HUES48 (cell line): ENCODE data around the gene ZNF888.
"Not testable (repeated sequence)": the region's sequence is repeated elsewhere in the genome, so short reads cannot be mapped to it uniquely, and the experiment has no call there.

Experiments used
- H3K27ac ChIP-seq: one replicate; pipeline ENCODE4 v1.7.0; 2013; ENCODE audit warnings: low read depth, low read length, inconsistent platforms
- H3K27me3 ChIP-seq: 2 replicates; pipeline ENCODE4 v1.6.1; 2013; ENCODE audit warnings: mild to moderate bottlenecking, low read length; ENCODE audit not compliant: control insufficient read depth, insufficient read depth
- H3K36me3 ChIP-seq: 2 replicates; pipeline ENCODE4 v1.6.1; 2013; ENCODE audit warnings: low read length; ENCODE audit not compliant: control insufficient read depth, insufficient read depth
- H3K4me1 ChIP-seq: 2 replicates; pipeline ENCODE4 v1.6.1; 2013; ENCODE audit warnings: mild to moderate bottlenecking, low read length; ENCODE audit not compliant: control insufficient read depth, insufficient read depth
- H3K4me3 ChIP-seq: 2 replicates; pipeline ENCODE4 v1.5.1; 2013; ENCODE audit warnings: mild to moderate bottlenecking, low read depth, low read length
- H3K9ac ChIP-seq: 2 replicates; pipeline ENCODE4 v1.6.1; 2013; ENCODE audit warnings: mild to moderate bottlenecking, low read depth, low read length, moderate library complexity
- H3K9me3 ChIP-seq: 2 replicates; pipeline ENCODE4 v1.6.1; 2013; ENCODE audit warnings: low read length; ENCODE audit not compliant: control insufficient read depth, insufficient read depth

The ZNF888 gene

DNA sequence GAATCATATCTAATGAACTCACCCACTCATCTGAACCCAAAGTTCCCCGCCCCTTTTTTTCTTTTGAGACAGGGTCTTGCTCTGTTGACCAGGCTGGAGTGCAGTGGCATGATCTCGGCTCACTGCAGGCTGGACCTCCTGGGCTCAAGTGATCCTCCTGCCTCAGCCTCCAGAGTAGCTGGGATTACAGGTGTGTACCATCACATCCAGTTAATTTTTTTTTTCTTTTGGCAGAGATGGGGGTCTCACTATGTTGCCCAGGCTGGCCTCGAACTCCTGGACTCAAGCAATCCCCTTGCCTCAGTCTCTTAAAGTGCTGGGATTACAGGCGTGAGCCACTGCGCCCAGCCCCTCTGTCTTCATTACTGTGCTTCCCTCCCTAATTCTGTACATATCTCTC lies 17.7 kb upstream of the ZNF888 start:
- Histone ChIP-seq H3K36me3 (peaks cover 12% of the 10 kb centered on the region), H3K4me1 (peaks cover 20% of the 10 kb centered on the region)
- H3K9me3 ChIP-seq, H3K27me3 ChIP-seq, H3K27ac ChIP-seq, H3K4me3 ChIP-seq, H3K9ac ChIP-seq: not testable (repeated sequence)

DNA sequence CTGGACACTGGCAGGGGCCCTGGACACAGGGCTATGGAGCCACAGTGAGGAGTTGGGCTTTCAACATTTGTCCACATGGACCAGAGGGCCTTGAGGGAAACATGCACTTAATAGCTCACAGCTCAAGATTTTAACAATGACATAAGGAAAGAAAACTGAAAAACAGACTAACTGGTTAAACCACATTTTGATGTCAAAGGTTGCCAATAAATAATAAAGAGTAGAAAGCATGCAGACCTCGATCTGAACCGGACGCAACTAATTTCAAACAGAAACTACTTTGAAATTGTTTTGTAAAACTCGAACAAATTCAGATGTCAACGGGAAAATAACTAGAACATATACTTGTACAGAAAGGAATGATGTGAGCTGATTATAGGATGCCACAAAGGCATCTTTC lies 15.5 kb upstream of the ZNF888 start:
- no peak overlapping the region for H3K4me3 ChIP-seq
- H3K9ac ChIP-seq = no peak overlapping the region
- no peaks in the 10 kb centered on the region for H3K27me3 ChIP-seq
- H3K36me3 ChIP-seq = peaks cover 12% of the 10 kb centered on the region
- H3K27ac ChIP-seq = no peak overlapping the region
- H3K9me3 ChIP-seq = no peaks in the 10 kb centered on the region
- peaks cover 3% of the 10 kb centered on the region; the same call in 1 of the 2 replicates for H3K4me1 ChIP-seq

DNA sequence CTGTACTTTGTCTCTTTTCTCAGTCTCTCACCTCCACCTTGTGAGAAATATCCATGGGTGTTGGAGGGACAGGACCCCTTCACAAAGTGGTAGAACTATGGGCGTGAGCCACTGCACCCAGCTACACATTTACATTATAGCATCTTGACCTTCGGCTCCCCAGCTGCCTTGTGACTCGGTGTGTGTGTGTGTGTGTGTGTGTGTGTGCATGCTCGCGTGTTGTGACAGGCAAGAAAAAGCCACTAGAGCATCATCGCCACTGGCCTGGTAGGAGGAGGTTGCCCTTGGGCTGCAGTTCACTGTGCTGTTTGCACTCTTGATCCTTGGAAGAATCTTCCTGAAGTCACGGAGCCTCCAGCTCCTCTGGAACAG lies 13.7 kb upstream of the ZNF888 start:
- Histone ChIP-seq H3K27ac (peak overlapping the region; percentile 5), H3K9me3 (no peaks in the 10 kb centered on the region), H3K9ac (no peak overlapping the region), H3K4me3 (no peak overlapping the region), H3K27me3 (no peaks in the 10 kb centered on the region), H3K4me1 (no peaks in the 10 kb centered on the region), H3K36me3 (peaks cover 12% of the 10 kb centered on the region)

DNA sequence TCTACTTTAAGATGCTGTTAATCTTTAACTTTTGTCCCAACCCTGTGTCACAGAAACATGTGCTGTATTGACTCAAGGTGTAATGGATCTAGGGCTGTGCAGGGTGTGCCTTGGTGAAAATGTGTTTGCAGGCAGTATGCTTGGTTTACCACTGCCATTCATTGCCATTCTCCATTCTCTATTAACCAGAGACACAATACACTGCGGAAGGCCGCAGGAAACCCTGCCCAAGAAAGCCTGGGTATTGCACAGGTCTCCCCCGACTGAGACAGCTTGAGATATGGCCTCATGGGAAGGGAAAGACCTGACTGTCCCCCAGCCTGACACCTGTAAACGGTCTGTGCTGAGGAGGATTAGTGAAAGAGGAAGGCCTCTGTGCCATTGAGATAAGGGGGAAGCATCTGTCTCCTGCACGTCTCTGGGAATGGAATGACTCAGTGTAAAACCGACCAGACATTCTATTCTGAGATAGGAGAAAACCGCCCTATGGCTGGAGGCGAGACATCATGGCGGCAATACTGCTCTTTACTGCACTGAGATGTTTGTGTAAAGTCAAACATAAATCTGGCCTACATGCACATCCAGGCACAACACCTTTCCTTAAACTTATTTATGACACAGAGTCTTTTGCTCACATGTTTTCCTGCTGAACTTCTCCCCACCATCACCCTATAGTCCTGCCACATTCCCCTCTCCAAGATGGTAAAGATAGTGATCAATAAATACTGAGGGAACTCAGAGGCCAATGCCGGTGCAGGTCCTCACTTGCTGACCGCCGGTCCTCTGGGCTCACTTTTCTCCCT lies 13.1 kb upstream of the ZNF888 start:
- Histone ChIP-seq H3K9ac (no peak overlapping the region), H3K27ac (peak overlapping the region; percentile 5), H3K9me3 (no peaks in the 10 kb centered on the region), H3K4me3 (no peak overlapping the region), H3K27me3 (no peaks in the 10 kb centered on the region), H3K36me3 (peaks cover 12% of the 10 kb centered on the region), H3K4me1 (no peaks in the 10 kb centered on the region)

DNA sequence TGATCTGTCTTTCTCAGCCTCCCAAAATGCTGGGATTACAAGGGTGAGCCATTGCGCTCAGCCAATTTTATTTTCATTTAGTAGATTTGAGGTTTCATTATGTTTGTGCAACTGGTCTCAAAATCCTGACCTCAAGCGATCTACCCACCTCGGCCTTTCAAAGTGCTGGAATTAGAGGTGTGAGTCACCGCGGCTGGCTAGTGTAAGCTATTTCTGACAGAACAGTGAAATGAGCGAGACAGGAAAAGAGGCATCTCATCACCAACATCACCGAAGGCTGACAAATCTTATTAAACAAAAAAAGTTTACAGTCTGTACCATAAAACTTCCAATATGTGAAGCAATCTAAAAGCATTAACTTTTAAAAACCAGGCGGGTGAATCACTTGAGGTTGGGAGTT lies 12.2 kb upstream of the ZNF888 start:
- no peaks in the 10 kb centered on the region for H3K4me1 ChIP-seq
- no peaks in the 10 kb centered on the region for H3K27me3 ChIP-seq
- H3K9ac ChIP-seq = no peak overlapping the region
- peaks cover 12% of the 10 kb centered on the region for H3K36me3 ChIP-seq
- H3K9me3 ChIP-seq = no peaks in the 10 kb centered on the region
- H3K27ac ChIP-seq = no peak overlapping the region
- H3K4me3 ChIP-seq = no peak overlapping the region

DNA sequence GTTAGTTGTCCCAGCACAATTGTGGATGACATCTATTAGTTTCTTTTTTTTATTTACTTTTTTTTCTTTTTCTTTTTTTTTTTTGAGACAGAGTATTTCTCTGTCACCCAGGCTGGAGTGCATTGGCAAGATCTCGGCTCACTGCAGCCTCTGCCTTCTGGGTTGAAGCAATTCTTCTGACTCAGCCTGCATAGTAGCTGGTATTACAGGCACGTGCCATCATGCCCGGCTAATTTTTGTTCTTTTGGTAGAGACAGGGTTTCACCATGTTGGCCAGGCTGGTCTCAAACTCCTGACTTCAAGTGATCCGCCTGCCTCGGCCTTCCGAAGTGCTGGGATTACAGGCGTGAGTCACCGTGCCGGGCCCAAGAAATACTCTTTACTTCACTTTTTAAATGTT lies 1.4 kb upstream of the ZNF888 start:
- H3K27ac ChIP-seq, H3K9me3 ChIP-seq, H3K27me3 ChIP-seq, H3K4me1 ChIP-seq, H3K4me3 ChIP-seq, H3K9ac ChIP-seq: not testable (repeated sequence)
- peaks cover 20% of the 10 kb centered on the region for H3K36me3 ChIP-seq

DNA sequence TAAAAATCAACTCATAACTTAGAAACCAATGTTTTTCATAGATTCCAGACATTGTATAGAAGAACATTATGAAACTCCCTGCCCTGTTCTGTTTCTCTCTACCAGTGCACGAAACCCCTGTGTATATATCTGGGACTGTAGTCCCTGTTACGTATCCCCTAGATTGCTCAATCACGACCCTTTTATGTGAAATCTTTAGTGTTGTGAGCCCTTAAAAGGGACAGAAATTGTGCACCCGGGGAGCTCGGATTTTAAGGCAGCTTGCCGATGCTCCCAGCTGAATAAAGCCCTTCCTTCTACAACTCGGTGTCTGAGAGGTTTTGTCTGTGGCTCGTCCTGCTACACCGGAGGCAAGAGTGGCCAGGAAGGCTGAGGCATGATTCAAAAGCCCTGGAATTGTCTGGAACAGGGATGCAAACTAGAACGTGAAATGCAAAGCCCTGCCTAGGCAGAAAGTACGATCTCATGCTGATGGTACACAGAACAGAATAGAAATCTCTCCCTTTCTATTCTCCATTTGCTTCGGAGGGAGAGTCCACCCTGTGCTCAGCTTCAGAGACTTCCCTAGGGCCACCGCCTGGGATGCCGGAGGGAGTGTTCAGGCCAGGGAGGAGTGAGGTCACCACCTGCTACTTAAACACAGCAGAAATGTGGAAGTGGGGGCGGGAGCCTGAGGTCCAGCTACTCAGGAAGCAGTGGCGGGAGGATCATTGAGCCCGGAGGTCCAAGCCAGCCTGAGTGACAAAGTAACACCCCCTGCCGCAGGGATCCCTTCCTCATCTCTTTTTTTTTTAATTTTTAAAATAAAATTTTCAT lies 758 bp upstream of the ZNF888 start:
- Histone ChIP-seq H3K4me3 (peak overlapping the region; percentile 93), H3K9ac (no peak overlapping the region), H3K9me3 (no peaks in the 10 kb centered on the region), H3K36me3 (peaks cover 14% of the 10 kb centered on the region), H3K4me1 (peaks cover 8% of the 10 kb centered on the region), H3K27me3 (no peaks in the 10 kb centered on the region), H3K27ac (no peak overlapping the region)

DNA sequence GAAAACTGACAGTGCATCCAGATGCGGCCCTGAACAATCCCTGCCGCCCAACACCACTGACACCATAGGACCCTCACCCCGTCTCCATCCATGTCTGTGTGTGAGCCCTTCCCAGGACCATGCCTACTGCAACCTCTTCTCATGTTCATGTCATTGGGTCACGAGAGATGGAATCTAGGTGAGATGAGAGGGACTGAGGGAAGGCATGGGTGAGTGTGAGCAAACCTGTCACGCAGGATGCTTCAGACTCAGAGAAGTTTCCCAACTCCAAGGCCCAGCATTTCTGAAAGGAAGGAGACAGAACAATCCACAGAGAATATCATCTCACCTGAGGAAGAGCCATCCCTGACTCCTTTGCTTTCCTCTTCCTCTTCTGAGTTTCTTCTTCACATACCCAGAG lies 5.7 kb downstream of the ZNF888 start:
- Histone ChIP-seq H3K9me3 (no peaks in the 10 kb centered on the region), H3K27ac (no peak overlapping the region), H3K4me3 (no peak overlapping the region), H3K4me1 (no peaks in the 10 kb centered on the region), H3K36me3 (peaks cover 37% of the 10 kb centered on the region), H3K9ac (no peak overlapping the region), H3K27me3 (no peaks in the 10 kb centered on the region)

DNA sequence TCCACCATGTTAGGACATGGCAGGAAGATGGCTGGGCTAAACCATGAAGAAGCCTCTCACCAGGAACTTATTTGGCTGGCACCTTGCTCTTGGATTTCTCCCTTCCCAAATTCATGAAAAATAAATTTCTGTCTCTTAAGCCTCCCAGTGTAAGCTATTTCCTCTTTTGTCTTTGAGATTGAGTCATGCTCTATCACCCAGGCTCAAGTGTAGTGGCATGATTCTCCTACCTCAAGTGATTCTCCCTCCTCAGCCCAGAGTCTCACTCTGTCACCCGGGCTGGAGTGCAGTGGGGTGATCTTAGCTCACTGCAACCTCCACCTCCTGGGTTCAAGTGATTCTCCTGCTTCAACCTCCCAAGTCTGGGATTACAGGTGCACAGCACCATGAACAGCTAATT lies 12.6 kb downstream of the ZNF888 start:
- H3K4me3 ChIP-seq = no peak overlapping the region
- H3K4me1 ChIP-seq = no peaks in the 10 kb centered on the region
- peaks cover 50% of the 10 kb centered on the region for H3K36me3 ChIP-seq

DNA sequence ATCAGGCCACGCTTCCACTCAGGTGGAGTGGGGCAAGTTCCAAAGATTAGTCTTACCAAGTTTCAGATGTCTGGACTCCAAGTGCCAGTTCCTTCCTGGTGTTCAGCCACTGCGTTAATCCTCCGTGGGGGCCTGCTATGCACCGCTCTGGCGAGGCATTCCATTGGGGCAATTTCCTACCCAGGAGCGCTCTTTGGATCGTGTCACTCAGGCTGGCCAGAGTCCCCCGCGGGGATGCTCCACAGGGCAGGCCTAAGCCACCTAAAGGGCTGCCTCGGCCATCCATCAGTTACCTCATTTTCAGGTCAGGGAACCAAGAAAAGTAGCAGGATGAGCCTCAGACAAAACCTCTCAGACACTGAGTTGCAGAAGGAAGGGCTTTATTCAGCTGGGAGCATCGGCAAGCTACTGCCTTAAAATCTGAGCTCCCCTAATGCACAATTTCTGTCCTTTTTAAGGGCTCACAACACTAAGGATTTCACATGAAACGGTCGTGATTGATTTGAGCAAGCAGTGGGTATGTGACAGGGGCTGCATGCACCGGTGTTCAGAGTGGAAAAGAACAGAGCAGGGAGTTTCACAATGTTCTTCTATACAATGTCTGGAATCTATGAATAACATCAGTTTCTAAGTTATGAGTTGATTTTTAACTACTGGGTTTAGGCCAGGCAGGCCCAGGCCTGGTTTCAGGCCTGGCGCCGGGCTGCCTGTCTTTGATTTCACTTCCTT lies 19.0 kb downstream of the ZNF888 start:
- peaks cover 22% of the 10 kb centered on the region for H3K36me3 ChIP-seq

More for the DNA sequence above, 12.6 kb downstream of the ZNF888 start:
- Histone ChIP-seq H3K27me3 (no peaks in the 10 kb centered on the region), H3K9ac (no peak overlapping the region), H3K27ac (no peak overlapping the region), H3K9me3 (no peaks in the 10 kb centered on the region)

DNA sequence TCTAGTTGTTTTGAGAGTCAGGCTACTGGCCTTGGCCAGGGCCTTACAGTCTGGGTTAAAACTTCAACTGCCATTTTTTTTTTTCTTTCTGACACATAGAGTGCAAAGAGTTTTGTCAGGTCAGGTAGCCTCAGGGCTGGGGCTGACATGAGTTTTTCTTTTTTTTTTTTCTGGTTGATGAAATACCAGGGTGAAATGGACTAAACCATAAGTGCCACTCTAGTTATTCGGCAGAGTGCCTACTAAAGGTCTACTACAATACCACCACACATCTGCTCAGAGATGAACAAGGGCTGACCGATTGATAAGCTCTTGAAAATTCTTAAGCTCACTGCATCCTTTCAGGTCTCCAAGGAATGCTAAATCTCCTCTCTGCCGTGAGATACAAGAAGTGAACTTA lies 21.4 kb downstream of the ZNF888 start:
- H3K4me1 ChIP-seq = peaks cover 12% of the 10 kb centered on the region
- no peaks in the 10 kb centered on the region for H3K27me3 ChIP-seq
- no peak overlapping the region for H3K9ac ChIP-seq
- H3K4me3 ChIP-seq = no peak overlapping the region
- H3K36me3 ChIP-seq = peaks cover 10% of the 10 kb centered on the region
- H3K9me3 ChIP-seq = no peaks in the 10 kb centered on the region
- H3K27ac ChIP-seq = no peak overlapping the region

More for the DNA sequence above, 19.0 kb downstream of the ZNF888 start:
- H3K4me3 ChIP-seq, H3K27me3 ChIP-seq, H3K27ac ChIP-seq, H3K4me1 ChIP-seq, H3K9me3 ChIP-seq, H3K9ac ChIP-seq: not testable (repeated sequence)
